Adrenal gland (tissue), 5 donors: Measurements from ENCODE around the gene ZEB1.

ENCODE experiments used
- CTCF ChIP-seq, 6 experiments: fragments of 450-650 bp in 4 of 6; fragments of 200-600 bp in 2 of 6; sonication (generic) in 1 of 6; IDR thresholded peaks; 1 replicate in 5 of 6; 2 replicates in 1 of 6; pipeline versions ENCODE4 v1.5.1 to v1.8.0; 2016 to 2021; ENCODE audit warnings: antibody characterized with exemption in 6 of 6, mild to moderate bottlenecking in 2 of 6, moderate library complexity in 1 of 6
- POLR2A ChIP-seq, 2 donors: fragments of 450-650 bp; IDR thresholded peaks; one replicate each; pipeline ENCODE4 v1.6.1; 2017; ENCODE audit warnings: antibody characterized with exemption in 2 of 2, mild to moderate bottlenecking in 2 of 2, moderate library complexity in 1 of 2
- donor health status: DM: no; HTN: no; CAD: no.

- TF ChIP-seq CTCF (IDR thresholded peaks at IDR 0.05): no peak
- peak; percentile 7 to 37 for TF ChIP-seq POLR2A (IDR thresholded peaks at IDR 0.05)
Observed at GRCh38 chr10:31318382-31318853, 598 bp upstream of the ZEB1 start.
